22Rv1 (cell line): ENCODE measurements around the gene GMFB.

ENCODE experiments used
- H3K27ac ChIP-seq: fragments of 450-650 bp; 2 replicates; pipeline ENCODE4 v1.5.1; 2017
- CTCF ChIP-seq: fragments of 450-650 bp; IDR thresholded peaks from 2 replicates; pipeline ENCODE4 v1.5.1; 2017; ENCODE audit warnings: mild to moderate bottlenecking
- ZFX ChIP-seq: fragments of 450-650 bp; IDR thresholded peaks from 2 replicates; pipeline ENCODE4 v1.6.1; 2017; ENCODE audit warnings: antibody characterized with exemption, borderline replicate concordance

GMFB gene

GRCh38 chr14:54483073-54483745 lies 5.6 kb downstream of the GMFB start:
- TF ChIP-seq CTCF (no peak), ZFX (no peak)
- peak overlapping the region; percentile 50 for H3K27ac ChIP-seq

GRCh38 chr14:54481695-54482094 lies 7.1 kb downstream of the GMFB start:
- TF ChIP-seq CTCF: no peak
- TF ChIP-seq ZFX: no peak
- no peak overlapping the region for H3K27ac ChIP-seq

GRCh38 chr14:54480830-54481562 lies 7.8 kb downstream of the GMFB start:
- TF ChIP-seq ZFX (no peak), CTCF (no peak)

GRCh38 chr14:54478636-54479215 lies 10.1 kb downstream of the GMFB start:
- no peak overlapping the region for H3K27ac ChIP-seq
- TF ChIP-seq CTCF (no peak), ZFX (no peak)

More at GRCh38 chr14:54480830-54481562, 7.8 kb downstream of the GMFB start:
- H3K27ac ChIP-seq: no peak overlapping the region

- H3K27ac ChIP-seq: no peak overlapping the region
- TF ChIP-seq ZFX: no peak
- TF ChIP-seq CTCF: no peak
Measured at GRCh38 chr14:54475911-54476310, 12.9 kb downstream of the GMFB start.

- peak overlapping the region; percentile 81 for H3K27ac ChIP-seq
- TF ChIP-seq CTCF (no peak), ZFX (no peak)
Measured at GRCh38 chr14:54475187-54475899, 13.4 kb downstream of the GMFB start.
